ENCODE results near the gene CFAP54. TPM values are rescaled to one million over a fixed set of nuclear protein-coding genes. Genes with fewer than 3 reads are reported as not detected.

CFAP54 gene
- total RNA-seq, 4 donors from 2014 or later, result 1.3 to 14.2 (median 6.2) TPM

GRCh38 chr12:96808587-96808986 lies 319.2 kb downstream of the CFAP54 start:
- no peak overlapping the region for H3K27ac ChIP-seq
- intact Hi-C loops (cut with DNase I; ENCODE audit: low total_unique reads), result no loop called here
- TF ChIP-seq POLR2A (IDR thresholded peaks at IDR 0.05) (no peak), CTCF (IDR thresholded peaks at IDR 0.05) (no peak)

GRCh38 chr12:96809522-96809921 lies 320.1 kb downstream of the CFAP54 start:
- TF ChIP-seq CTCF (IDR thresholded peaks at IDR 0.05) (no peak), POLR2A (IDR thresholded peaks at IDR 0.05) (no peak)
- DNase-seq, result no peak
- H3K4me3 ChIP-seq, result no peak overlapping the region
- no peak overlapping the region for H3K27ac ChIP-seq
- no peaks in the 10 kb centered on the region for H3K27me3 ChIP-seq
- no peaks in the 10 kb centered on the region for H3K36me3 ChIP-seq
- H3K4me1 ChIP-seq, result no peaks in the 10 kb centered on the region
- no peaks in the 10 kb centered on the region for H3K9me3 ChIP-seq
- intact Hi-C loops (cut with DNase I; ENCODE audit: low total_unique reads), result no loop called here

More at GRCh38 chr12:96808587-96808986, 319.2 kb downstream of the CFAP54 start:
- H3K36me3 ChIP-seq, result no peaks in the 10 kb centered on the region
- no peaks in the 10 kb centered on the region for H3K27me3 ChIP-seq
- no peak for DNase-seq
- no peaks in the 10 kb centered on the region for H3K4me1 ChIP-seq
- H3K9me3 ChIP-seq, result no peaks in the 10 kb centered on the region
- H3K4me3 ChIP-seq, result no peak overlapping the region

DNA sequence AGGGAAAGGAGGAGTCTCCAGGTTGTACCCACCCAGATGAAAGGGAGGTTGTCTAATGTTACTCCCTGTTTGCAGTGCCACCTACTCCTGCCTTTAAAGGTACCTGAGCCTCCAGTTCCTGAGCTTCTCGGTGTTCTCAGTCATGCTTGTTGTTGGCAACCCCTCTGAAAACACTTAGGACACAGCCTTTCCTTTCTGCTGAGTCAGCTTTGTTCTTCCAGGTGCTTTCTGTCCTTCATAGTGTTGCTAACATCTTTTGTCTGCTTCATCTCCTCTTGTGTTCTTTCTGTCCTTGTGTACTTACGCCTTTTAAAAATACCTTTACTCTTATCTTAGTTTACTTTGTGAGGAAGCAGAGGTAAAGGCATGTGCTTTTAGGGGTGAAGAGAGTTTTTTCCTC lies 320.7 kb downstream of the CFAP54 start:
- Histone ChIP-seq H3K27me3 (no peaks in the 10 kb centered on the region), H3K27ac (no peak overlapping the region), H3K36me3 (no peaks in the 10 kb centered on the region), H3K4me1 (no peaks in the 10 kb centered on the region), H3K9me3 (no peaks in the 10 kb centered on the region), H3K4me3 (no peak overlapping the region)
- intact Hi-C loops (cut with DNase I; ENCODE audit: low total_unique reads), result no loop called here
- no peak for DNase-seq
- no peak for TF ChIP-seq POLR2A (IDR thresholded peaks at IDR 0.05)
- TF ChIP-seq CTCF (IDR thresholded peaks at IDR 0.05), result no peak

DNA sequence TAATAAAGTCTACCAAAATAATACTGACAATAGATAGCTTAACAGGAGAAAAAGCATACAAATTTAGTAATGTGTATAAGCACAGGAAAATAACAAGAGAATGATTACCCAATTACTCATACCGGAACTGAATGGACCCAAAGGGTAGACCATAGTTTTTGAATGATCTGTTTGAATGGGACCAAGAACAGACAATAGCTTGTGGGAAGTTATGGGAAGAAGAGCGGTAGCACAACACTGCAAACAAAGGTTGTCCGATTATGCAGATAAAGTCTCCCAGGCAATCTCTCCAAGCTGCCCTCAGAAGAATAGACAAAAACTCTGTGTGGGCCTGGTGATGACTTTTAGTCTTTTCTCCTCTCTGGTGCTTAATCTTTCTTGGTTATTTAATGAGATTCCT lies 321.1 kb downstream of the CFAP54 start:
- DNase-seq, result no peak
- intact Hi-C loops (cut with DNase I; ENCODE audit: low total_unique reads), result no loop called here
- no peak for TF ChIP-seq POLR2A (IDR thresholded peaks at IDR 0.05)
- TF ChIP-seq CTCF (IDR thresholded peaks at IDR 0.05), result no peak
- Histone ChIP-seq H3K4me3 (no peak overlapping the region), H3K36me3 (no peaks in the 10 kb centered on the region), H3K9me3 (no peaks in the 10 kb centered on the region), H3K4me1 (no peaks in the 10 kb centered on the region), H3K27ac (no peak overlapping the region), H3K27me3 (no peaks in the 10 kb centered on the region)

- Histone ChIP-seq H3K4me3 (no peak overlapping the region), H3K4me1 (no peaks in the 10 kb centered on the region), H3K27me3 (no peaks in the 10 kb centered on the region), H3K36me3 (no peaks in the 10 kb centered on the region), H3K9me3 (no peaks in the 10 kb centered on the region), H3K27ac (no peak overlapping the region)
- DNase-seq, result no peak
- TF ChIP-seq POLR2A (IDR thresholded peaks at IDR 0.05), result no peak
- TF ChIP-seq CTCF (IDR thresholded peaks at IDR 0.05), result no peak
- intact Hi-C loops (cut with DNase I; ENCODE audit: low total_unique reads), result no loop called here
These were observed 321.7 kb downstream of the CFAP54 start for GRCh38 chr12:96811083-96811482.

Measured in uterus (tissue), 4 donors.